Fibroblast of pulmonary artery (primary cell): ENCODE data around the gene TSPAN9.

ENCODE experiments used
- DNase-seq: peaks from one replicate; pipeline ENCODE4 v3.0.0-alpha.2; 2010; ENCODE audit warnings: low read depth
- H3K4me3 ChIP-seq: replicated peaks from 2 replicates; pipeline ENCODE4 v1.5.1; 2011; ENCODE audit warnings: low read depth, mild to moderate bottlenecking, control low read depth, low read length, moderate library complexity
- TF ChIP-seq, protein P1 (sequence below): IDR thresholded peaks from 2 replicates; pipeline ENCODE4 v1.5.1; 2011; ENCODE audit warnings: mild to moderate bottlenecking, control low read depth, low read length, inconsistent platforms; ENCODE audit errors: missing control alignments

Gene TSPAN9

DNA sequence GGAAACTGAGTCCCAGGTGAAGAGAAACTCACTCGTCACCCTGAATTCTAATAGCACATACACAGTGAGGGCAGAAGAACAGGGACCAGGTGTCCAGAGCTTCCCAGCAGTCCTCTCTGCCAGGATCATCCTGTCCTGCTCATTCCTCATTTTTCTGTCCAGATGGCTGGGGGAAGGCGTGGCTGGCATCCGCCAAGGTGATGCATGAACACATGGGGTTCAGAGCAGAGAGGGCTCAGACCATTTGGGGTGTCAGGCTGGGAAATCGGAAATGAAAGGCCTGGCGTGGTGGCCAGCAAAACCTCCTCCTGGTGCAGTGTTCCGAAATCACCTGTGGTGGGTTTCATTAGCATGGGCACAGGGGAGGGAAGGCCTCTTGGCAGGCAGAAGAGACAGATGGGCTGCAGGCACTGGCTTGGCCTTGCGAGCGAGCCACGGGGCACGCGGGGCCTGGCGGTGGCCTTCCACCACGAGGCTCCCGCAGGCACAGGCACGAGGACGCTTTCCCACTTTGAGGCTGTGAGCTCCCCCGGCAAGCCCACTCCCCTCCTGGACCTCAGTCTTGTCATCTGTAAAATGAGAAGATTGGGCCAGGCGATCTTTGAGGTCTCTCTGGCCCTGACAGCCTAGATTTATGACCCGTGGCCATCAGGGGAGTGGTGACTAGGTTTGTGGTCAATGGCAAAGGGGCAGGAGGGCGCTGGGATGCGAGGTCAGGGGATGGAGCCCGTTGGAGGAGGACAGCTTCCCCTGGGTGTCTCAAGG lies 68.5 kb downstream of the TSPAN9 start:
- DNase-seq: no peak
- H3K4me3 ChIP-seq: no peak overlapping the region
- TF ChIP-seq, protein P1, sequence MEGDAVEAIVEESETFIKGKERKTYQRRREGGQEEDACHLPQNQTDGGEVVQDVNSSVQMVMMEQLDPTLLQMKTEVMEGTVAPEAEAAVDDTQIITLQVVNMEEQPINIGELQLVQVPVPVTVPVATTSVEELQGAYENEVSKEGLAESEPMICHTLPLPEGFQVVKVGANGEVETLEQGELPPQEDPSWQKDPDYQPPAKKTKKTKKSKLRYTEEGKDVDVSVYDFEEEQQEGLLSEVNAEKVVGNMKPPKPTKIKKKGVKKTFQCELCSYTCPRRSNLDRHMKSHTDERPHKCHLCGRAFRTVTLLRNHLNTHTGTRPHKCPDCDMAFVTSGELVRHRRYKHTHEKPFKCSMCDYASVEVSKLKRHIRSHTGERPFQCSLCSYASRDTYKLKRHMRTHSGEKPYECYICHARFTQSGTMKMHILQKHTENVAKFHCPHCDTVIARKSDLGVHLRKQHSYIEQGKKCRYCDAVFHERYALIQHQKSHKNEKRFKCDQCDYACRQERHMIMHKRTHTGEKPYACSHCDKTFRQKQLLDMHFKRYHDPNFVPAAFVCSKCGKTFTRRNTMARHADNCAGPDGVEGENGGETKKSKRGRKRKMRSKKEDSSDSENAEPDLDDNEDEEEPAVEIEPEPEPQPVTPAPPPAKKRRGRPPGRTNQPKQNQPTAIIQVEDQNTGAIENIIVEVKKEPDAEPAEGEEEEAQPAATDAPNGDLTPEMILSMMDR: no peak

DNA sequence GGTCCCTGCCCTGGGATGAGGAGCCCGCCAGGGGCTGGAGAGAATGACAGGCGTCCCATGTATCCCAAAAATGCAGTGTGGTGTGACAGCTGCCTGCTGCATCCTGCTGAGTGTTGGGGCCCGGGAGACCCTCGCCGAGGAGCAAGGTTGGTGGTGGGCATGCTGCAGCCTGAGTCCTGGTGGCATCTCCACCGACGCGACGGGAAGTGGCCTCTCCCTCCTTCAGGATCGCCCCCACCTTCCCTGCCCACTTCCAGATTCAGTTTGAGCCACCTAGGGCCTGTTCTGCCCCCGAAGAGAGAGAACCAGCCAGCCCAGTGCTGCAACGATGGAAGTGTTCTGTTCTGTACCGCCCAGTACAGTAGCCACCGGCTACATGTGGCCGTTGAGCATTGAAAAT lies 70.1 kb downstream of the TSPAN9 start:
- DNase-seq: no peak
- H3K4me3 ChIP-seq: no peak overlapping the region
- TF ChIP-seq, protein P1: no peak

DNA sequence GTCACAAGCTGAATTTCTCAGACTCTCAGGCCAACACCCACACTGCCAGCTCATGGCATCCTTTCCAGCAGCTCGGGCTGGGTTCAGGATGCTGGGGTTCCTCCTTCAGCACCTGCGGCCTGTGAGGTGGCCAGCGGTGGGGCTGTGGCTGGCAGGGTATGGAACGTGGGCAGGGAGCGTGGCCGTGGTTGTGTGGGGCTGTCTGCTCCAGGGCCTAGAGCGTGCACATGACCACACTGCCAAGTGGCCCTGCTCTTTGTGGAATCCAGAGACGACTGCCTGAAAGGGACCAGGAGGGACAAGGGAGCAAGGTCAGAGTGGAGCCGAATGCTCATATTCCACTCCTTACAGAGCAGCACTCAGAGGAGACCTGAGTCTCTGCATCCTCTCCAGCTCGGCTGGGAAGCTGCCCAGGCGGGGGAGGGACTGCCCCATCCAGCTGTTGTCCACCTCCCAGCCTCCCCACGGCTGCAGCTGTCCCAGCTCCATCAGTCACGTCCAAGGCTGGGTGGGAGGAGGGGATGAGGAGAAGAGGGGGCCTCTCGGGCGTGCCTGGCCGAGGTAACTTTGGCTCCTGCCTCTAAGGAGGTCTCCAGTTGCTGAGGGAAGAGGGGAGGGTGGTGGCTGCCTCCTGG lies 71.3 kb downstream of the TSPAN9 start:
- peak; percentile 45 for DNase-seq
- no peak overlapping the region for H3K4me3 ChIP-seq
- TF ChIP-seq, protein P1: no peak

DNA sequence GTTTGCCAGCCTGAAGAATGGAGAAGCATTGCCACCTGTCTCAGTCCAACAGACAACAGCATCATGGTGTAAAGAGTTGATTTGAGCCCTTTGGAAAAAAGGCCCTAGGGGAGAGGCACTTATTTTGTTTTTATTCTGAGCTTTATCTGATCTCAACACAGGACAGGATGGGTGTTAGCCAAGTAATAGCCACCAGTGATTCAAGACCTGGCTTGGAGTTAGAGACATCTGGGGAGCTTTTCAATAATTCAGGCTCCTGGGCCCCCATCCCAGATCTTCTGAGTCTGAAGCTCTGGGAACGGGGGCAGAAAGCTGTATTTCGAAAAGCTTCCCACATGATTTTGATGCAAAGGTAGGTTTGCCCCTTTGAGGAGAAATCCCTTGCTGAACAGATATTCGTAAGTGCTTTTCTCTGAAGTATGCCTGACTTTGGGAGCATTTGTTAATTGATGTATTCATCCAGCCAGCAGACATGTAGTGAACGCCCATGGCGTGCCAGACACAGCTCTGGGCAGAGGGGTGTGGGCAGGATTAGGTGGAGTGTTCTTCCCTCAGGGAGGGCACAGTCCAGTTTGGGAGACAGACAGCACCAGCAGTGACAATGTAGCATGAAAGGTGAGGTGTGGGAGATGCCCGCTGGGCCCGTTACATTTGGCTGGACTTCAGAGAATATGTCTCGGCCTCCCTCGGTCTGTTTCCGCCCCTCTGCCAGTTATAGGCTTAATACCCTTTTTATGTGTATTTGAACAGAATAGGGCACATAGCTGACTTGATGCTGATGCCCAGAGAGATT lies 72.5 kb downstream of the TSPAN9 start:
- no peak for DNase-seq
- TF ChIP-seq, protein P1: no peak
- no peak overlapping the region for H3K4me3 ChIP-seq

DNA sequence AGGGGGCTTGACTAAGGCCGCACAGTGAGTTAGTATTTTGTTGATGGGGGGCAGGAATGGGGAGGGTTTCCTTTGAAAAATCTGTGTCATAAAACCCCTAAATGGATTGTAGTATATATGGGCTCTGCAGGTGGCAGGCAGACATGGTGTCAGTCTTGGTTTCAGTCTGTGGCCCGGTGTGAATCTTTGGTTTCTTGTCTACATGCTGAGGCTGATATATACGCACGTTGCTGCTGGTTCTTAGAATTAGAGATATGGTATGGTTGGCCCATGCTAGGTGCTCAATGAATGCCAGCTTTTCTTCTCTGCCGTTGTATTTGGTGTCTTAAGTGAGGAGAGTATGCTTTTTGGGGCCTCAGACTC lies 73.1 kb downstream of the TSPAN9 start:
- TF ChIP-seq, protein P1: no peak
- H3K4me3 ChIP-seq: no peak overlapping the region
- no peak for DNase-seq

DNA sequence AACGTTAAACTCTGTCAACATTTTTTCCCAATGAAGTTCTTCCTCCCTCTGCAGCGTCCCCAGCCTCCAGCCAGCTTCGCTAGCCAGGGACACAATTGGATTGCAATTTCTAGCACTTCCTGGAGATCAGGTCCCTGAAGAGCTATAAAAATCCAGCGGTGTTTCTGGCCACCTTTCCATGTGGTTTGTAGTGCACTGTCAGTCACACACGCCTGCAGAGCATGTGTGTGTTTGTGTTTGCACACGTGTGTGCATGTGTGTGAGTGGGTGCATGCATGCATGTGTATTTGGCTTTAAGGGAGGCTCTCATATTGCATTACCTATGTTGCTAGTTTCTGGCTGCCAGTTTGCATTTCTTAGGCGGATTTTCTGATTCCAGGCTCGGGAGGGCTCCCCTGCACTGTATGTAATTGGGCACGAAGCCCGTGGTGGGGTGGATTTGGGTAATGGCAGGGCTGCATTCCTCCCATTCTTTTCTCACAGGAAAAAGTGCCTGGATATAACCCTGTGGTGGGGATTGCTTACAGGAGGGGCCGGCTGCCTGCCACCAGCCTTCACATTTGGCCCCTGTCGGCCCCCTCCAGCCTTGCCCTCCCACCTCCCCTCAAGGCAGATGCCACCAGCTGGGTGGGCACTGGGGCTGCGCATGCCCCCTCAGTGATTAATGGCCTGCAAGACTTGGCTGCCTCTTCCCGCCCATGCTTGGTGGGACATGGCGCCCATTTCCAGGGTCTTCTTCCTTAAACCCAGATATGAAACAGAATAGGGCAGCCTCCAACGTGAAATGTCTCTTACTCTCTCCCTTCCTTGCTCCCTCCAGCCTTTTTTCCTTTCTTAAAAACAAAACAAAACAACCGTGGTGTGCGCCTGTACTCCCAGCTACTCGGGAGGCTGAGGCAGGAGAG lies 74.0 kb downstream of the TSPAN9 start:
- TF ChIP-seq, protein P1: no peak
- DNase-seq: peak; percentile 72
- no peak overlapping the region for H3K4me3 ChIP-seq
